Measurements from ENCODE around the gene BEX3.

BEX3 gene

DNA sequence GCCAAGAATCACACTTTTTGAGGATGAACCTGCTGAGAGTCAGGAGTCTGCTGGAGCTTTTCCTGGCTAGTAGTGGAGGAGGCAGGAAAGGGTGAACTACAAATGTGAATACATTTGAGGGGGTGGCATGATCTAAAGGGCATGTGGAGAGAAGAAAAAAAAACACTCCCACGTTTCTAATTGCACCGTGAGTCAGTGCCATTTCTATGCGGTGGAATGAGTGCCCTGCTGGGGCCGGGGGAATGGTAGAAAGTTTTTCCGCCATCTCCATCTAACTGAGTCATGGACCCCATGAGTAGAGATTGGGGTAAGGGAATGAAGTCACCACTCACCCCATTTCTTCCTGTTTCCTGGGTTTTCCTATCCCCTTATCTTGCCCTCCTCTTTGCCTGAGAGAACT, 19.8 kb downstream of the BEX3 start:
- DNase-seq (ENCODE audit: low read depth) = no peak
- no peak overlapping the region for H3K4me3 ChIP-seq (ENCODE audit: low read depth, low read length)
- TF ChIP-seq, protein P1, sequence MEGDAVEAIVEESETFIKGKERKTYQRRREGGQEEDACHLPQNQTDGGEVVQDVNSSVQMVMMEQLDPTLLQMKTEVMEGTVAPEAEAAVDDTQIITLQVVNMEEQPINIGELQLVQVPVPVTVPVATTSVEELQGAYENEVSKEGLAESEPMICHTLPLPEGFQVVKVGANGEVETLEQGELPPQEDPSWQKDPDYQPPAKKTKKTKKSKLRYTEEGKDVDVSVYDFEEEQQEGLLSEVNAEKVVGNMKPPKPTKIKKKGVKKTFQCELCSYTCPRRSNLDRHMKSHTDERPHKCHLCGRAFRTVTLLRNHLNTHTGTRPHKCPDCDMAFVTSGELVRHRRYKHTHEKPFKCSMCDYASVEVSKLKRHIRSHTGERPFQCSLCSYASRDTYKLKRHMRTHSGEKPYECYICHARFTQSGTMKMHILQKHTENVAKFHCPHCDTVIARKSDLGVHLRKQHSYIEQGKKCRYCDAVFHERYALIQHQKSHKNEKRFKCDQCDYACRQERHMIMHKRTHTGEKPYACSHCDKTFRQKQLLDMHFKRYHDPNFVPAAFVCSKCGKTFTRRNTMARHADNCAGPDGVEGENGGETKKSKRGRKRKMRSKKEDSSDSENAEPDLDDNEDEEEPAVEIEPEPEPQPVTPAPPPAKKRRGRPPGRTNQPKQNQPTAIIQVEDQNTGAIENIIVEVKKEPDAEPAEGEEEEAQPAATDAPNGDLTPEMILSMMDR (IDR thresholded peaks at IDR 0.05; ENCODE audit: control insufficient read depth, extremely low read depth, insufficient read depth) = no peak

DNA sequence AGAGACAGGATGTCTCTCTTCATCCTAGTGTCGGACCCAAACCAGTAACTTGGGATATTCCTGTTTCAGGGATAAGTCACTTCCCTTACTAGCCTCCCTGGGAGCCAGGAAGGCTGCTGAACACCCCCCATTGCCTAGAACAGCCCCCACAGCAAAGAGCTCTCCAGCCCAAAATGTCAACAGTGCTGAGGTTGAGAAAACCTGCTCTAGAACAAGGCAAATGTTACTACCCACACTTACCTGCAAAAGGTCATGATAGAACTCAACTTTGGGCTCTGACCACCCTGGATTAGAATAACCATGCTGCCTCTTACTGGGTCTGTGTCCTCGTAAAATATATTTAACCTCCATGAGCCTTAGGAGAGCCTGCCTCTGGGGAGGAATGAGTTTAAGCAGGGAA, 20.3 kb downstream of the BEX3 start:
- TF ChIP-seq, protein P1 (IDR thresholded peaks at IDR 0.05; ENCODE audit: control insufficient read depth, extremely low read depth, insufficient read depth) = no peak
- DNase-seq (ENCODE audit: low read depth) = no peak
- H3K4me3 ChIP-seq (ENCODE audit: low read depth, low read length) = no peak overlapping the region

DNA sequence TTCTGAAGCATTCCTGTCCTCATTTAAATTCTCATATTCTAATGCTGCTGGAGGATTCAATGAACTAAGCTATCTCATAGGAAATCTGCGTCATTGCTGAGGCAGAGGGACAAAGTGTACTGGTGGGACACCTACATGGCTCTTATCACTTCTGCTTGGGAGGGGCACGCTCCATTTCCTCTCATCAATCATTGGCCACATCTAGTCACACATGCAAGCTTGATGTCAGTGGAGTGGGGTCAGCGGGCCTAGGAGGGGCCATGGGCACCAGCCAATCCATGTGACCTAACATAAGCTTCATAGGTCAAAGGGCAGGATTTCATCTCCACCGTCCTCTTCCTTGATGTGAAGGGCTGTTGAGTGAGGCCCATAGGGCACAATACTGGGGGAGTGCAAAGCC, 21.4 kb downstream of the BEX3 start:
- H3K4me3 ChIP-seq (ENCODE audit: low read depth, low read length) = no peak overlapping the region
- no peak for DNase-seq (ENCODE audit: low read depth)

DNA sequence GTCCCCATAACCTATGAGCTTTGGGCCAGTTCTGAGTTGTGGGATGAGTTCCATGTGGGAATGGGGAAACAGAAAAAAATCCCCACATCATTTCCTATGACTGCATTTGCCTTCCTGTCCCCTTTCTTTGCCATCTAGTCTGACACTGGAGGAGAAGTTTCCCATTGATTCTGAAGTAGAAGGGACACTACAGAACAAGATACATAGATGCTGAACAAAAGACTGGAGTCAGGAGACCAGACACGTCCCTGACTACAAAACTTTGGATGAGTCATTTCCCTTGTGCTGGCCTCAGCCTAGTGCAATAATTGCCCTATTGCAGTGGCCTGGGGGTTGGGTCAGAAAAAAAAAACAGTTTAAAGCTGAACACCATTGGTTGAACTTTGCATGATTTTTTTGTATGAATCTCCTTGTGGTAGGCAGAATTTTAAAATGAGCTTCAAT, 22.1 kb downstream of the BEX3 start:
- TF ChIP-seq, protein P1 (IDR thresholded peaks at IDR 0.05; ENCODE audit: control insufficient read depth, extremely low read depth, insufficient read depth) = no peak
- no peak for DNase-seq (ENCODE audit: low read depth)
- H3K4me3 ChIP-seq (ENCODE audit: low read depth, low read length) = no peak overlapping the region

More for the DNA sequence above, 21.4 kb downstream of the BEX3 start:
- TF ChIP-seq, protein P1 (IDR thresholded peaks at IDR 0.05; ENCODE audit: control insufficient read depth, extremely low read depth, insufficient read depth) = no peak

DNA sequence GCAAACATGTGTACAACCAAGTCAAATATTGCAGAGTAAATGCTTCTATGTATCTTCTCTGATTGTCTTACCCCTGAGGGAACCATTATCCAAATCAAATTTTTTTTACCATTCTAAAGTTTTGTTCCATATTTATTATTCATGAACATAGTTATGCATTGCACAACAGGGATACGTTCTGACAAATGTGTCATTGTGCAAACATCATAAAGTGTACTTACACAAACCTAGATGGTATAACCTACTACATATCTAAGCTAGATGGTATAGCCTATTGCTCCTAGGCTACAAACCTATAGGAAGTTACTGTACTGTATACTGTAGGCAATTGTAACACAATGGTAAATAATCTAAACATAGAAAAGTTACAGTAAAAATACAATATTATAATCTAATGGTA, 23.4 kb downstream of the BEX3 start:
- DNase-seq (ENCODE audit: low read depth) = no peak
- TF ChIP-seq, protein P1 (IDR thresholded peaks at IDR 0.05; ENCODE audit: control insufficient read depth, extremely low read depth, insufficient read depth) = no peak
- no peak overlapping the region for H3K4me3 ChIP-seq (ENCODE audit: low read depth, low read length)

DNA sequence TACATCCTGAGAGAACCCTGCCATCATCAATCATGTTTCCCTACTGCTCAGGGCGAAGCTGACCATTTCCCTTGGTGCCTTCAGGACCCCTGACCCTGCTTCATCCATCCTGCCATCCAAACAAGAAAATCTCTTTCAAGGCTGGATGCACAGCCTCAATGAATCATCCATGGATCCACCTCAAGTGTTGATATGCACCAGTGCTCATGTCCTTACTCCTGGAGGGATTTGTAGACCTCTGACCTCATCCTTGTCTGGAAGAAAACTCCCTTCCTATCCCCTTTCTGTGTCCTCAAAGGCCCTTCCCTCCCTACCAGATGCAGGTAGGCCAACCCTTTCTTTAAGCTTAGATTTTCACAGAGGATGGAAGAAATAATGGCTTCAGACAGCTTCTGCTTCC, 24.6 kb downstream of the BEX3 start:
- no peak for DNase-seq (ENCODE audit: low read depth)
- TF ChIP-seq, protein P1 (IDR thresholded peaks at IDR 0.05; ENCODE audit: control insufficient read depth, extremely low read depth, insufficient read depth) = no peak
- H3K4me3 ChIP-seq (ENCODE audit: low read depth, low read length) = no peak overlapping the region

DNA sequence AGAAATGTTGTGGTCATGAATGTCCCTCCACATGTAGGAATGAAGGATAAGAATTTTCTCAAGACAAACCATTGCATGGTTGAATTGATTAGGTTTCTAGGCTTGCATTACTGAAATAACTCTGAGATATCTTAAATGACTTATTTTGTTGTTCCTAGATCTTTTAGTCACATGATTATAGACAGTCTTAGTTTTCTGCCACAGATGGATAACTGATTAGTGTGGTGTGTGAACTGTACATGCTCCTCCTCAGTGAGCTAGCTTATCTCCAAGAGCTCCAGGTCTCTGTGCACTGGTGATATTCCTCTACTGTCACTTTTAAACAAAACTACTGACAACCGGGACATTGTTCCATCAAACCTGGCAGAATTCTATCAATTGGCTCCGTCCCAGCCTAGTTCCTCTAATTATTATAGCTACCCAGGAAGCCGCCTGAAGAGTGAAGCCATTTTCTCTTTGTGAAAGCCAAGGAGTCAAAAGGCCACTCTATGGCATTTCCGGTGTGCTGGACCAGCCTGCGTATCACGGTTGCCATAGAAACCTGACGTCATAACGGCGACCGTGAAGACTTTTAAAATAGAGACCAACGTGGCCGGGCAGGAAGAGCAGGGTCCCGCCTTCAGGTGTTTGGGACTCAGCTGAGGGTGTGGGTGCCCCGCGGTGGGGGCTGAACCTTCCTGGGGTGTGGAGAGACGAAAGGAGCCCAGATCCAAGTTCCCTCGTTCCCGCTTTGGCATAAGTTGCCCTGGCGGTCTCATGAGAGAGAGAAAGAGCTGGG, 28.1 kb downstream of the BEX3 start:
- DNase-seq (ENCODE audit: low read depth) = peak; percentile 25
- TF ChIP-seq, protein P1 (IDR thresholded peaks at IDR 0.05; ENCODE audit: control insufficient read depth, extremely low read depth, insufficient read depth) = no peak
- peak overlapping the region; percentile 59 for H3K4me3 ChIP-seq (ENCODE audit: low read depth, low read length)

Measured in LNCaP clone FGC (cell line).